GM19324 (cell line): ENCODE data around the gene TMEM229B.

Source experiments
- ATAC-seq: cut with Tn5 transposase; IDR thresholded peaks from one replicate; pipeline ENCODE4 v1.9.1; 2021; ENCODE audit warnings: mild to moderate bottlenecking, moderate library complexity; ENCODE audit not compliant: unreplicated experiment, low FRiP score

The TMEM229B gene

DNA sequence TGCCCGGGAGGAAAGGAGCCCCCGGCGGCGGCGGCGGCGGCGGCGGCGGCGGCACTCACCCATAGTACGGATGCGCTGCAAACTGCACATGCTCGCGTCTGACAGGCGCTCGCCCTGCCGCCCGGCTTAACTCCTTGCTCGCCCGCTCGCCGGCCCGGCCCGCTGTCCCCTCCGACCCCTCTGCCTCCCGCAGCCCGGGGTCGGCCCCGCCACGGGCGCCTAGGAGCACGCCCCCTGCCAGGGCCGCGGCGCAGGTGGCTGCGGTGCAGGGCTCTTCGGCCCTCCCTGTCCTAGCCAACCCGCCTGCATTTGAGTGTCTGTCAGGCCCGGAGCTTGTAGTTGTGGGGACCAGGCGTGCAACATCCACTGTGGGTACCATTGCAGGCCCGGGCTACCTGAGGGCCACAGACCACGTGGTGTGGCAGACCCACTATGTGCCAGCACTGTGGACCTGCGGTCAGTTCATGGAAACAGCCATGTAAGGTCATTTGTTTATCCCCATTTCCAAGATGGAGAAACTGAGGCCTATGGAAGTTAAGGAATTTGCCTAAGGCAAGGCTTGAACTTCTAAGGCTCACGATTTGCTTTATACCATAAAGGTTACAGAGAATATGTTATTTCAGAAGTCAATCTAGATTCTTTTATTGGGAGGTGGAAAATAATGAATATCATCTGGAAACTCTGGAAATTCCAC is 27.0 kb upstream of the TMEM229B start:
- peak; percentile 61 for ATAC-seq

GRCh38 chr14:67514650-67515385 is 26.3 kb upstream of the TMEM229B start:
- ATAC-seq, result peak; percentile 33

GRCh38 chr14:67514203-67514607 is 25.7 kb upstream of the TMEM229B start:
- ATAC-seq, result no peak

GRCh38 chr14:67513631-67514108 is 25.1 kb upstream of the TMEM229B start:
- no peak for ATAC-seq

DNA sequence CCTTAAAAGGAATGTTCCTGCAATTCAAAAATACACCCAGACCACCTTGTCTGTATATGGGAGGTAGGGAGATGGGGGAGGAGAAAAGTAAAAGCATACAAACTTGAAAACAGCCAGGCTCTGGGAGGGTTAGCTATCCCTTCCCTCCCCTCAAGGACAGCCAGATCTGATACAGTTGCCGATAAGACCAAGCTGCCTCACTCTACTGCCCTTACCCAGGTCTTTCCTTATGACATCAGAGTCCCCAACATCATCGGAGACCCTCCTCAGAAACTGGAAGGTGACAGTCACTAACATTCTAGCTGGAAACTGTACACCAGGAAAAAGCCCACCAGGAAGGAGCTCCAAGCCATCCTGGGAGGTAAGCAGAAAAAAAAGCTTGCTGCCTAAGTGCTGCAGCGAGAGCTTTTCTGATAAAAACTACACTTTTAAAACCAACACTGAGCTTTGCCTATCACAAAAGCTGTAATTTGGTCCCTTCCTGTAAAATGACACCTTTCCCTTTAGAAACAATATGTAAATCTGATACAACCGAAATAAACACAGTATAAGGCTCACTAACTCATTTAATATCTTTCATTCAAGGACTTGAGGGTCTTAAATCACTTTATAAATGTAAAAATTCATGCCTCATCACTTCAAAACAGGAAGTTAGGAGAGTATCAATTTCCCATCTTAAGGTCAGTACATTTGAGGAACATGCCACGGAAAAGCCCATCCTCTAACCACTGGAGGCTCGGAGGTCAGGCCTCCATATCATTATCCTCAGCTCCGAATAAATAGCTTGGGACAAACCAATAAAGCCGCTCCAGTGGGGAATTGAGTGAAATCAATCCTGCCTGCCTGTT is 24.2 kb upstream of the TMEM229B start:
- no peak for ATAC-seq

DNA sequence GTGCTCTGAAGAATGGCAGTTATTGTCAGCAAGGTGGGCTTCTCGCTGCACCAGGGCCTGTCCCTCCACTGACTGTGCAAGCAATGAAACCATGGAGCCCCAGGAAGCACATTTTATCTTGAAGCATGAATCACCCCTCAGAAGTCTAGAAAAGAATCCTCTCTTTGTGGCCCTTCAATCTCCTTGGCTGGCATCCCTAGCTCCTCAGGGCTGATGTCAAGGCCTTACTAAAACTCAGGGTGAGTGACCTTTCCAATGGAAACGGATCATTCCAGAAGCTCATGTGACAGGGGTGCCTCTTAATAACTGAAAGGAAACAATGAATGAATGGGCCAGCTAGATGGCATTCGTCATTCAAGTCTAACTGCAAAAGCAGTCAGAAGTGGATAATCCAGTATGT is 22.3 kb upstream of the TMEM229B start:
- no peak for ATAC-seq

DNA sequence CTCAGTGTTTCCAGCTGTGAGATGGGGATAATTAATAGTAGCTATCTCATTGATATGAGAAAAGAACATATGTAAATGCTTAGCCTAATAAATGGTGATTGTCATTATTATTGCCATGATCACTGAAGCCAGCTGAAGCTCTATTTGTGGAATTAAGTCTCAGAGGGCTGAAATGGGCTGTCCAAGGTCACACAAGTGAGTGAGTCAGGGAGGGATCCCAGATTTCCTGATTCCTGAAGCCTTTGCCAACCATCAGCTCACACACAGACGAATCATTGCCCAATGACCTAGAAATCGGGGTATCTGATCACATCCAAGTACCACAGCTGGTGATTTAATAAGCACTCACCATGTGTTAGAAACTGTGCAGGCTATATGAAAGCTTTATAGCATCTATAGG is 21.6 kb upstream of the TMEM229B start:
- ATAC-seq, result no peak

DNA sequence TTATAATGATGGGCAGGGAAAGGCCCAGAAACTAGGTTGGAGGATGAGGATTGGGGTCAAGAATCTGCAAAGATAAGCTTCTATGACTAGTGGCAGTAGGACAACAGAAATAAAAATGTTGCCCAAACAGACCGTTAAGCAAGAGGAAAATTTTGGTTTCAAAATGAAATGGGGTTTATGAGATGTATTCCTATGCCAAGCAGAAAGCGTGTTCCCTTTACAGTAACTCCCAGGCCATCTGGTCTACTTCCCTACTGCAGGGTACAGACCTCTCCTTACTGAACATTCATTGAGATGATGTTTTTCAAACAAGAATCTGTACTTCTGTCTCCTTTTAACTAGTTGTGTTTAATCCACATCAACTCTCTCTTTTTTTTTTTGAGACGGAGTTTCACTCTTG is 20.4 kb upstream of the TMEM229B start:
- no peak for ATAC-seq

DNA sequence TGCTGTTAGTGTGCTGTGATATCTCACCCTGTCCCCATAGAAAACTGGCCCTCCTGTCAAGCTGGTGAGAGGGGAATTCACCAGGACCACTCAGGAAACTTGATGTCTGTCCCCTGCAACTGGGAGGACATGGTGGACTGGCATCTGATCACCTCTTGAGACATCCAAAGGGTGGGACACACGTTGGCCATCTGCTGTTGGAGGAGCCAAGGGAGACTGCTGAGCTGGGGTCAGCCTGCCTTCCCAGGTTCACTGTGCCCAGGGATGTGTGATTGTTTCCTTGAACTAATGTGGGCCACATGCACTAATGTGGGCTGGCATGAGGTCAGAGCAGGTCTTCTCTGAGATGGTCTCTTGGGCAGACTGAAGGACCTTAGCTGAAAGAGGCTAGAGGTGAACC is 16.7 kb upstream of the TMEM229B start:
- no peak for ATAC-seq

DNA sequence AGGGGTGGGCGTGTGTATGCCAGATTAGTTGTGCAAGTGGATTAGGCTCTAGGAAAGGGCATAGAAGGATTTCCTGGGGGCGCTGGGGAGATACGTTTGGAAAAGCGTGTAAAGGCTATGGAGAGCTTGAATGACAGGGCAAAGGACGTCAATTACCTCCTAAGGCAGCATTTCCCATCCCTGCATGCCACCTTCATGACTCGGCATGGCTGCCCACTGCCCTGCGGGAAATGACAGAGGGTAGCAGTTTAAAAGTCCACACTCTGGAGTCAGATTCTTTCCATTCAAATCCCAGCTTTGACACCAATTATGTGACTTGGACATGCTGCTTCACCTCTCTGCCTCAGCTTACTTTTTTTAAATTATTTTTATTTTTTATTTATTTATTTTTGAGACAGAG is 14.8 kb upstream of the TMEM229B start:
- no peak for ATAC-seq

DNA sequence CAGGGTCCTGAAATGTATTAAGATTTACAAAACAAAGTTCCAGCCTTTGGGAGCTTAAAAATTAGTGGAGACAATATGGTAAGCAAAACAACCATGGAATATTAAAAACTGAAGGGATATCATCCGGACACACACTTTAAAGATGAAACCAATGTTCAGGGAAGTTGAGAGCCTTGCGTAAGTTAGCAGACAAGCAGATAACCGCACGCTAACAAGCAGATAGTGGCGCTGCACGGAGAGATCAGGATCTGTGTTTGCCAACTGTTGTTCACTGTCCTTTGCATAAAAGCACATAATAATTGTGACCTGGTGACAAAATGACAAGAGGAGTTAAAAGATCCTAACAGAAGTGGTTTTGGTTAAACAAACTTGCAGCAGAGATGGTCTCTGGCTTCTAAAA is 14.3 kb upstream of the TMEM229B start:
- ATAC-seq, result no peak

DNA sequence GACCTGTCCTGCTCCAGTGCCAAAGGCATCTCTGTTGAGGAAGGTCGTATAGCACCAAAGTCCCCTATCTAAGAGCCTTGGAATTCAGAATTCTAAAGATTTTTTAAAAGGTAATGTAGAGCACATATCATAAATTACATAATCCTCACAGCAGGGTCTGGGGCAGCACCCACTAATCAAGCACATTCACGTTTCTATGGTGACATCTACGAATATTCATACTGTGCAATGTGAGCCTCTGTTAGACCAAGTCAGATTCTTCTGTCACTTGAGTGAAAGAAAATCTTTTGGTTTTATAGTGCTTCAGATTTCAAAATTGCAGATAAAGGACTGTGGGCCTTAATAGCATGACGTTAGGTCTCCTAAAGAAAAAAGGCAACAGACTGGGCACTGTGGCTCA is 13.1 kb upstream of the TMEM229B start:
- ATAC-seq, result no peak

DNA sequence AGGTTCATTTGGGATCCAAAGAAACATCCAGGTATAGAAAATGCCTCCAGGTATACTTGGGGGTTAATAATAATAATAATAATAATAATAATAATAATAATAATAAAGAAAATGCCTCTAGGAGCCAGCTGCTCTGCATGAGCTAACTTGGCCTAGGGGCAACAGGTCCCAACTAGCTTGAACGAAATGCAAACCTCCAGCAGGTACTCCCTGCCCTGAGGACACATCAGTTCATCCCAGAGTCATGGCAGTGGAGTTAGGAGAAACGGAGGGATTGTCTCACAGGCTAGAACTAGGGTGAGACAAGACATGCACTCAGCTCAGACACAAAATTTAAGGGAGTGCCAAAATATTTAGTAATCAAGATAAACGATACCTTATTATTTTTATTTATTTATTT is 12.5 kb upstream of the TMEM229B start:
- ATAC-seq, result no peak

DNA sequence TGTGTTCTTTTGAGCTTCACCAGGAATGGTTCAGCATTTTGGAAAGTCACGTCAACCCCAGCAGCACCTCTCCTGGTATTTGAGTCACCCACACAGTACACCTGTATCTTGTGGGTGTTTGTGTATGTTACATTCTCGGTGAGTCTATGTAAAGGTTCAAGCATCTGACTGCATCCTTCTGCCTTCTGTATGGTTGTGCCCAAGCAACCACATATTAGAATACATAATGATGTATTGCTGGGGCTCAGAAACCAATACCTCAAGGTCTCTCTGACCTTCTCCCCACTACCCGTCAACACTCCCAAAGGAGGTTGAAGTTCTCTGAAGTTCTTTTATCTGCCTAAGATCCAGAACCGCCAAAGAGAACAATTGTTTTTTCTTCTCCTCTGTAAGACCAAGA is 9.2 kb upstream of the TMEM229B start:
- no peak for ATAC-seq

DNA sequence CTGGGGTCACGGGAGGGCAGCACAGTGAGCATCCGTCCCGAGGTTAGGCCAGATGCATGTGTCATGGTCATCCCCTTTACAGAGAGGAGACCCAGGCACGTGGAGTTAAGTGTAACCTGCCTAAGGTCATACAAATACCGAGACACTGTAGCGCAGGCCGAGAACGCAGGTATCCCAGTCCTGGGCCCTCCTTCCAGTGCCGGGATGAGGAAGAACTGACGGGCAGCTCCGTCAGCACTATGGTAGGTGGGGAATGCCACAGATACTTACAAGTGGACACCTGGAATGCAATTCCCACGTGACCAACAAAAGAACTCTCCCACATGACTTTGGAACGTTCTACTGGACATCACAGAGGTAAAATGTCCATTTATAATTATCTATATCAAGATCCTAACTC is 8.7 kb upstream of the TMEM229B start:
- ATAC-seq, result no peak

GRCh38 chr14:67495827-67496226 is 7.3 kb upstream of the TMEM229B start:
- ATAC-seq, result no peak

DNA sequence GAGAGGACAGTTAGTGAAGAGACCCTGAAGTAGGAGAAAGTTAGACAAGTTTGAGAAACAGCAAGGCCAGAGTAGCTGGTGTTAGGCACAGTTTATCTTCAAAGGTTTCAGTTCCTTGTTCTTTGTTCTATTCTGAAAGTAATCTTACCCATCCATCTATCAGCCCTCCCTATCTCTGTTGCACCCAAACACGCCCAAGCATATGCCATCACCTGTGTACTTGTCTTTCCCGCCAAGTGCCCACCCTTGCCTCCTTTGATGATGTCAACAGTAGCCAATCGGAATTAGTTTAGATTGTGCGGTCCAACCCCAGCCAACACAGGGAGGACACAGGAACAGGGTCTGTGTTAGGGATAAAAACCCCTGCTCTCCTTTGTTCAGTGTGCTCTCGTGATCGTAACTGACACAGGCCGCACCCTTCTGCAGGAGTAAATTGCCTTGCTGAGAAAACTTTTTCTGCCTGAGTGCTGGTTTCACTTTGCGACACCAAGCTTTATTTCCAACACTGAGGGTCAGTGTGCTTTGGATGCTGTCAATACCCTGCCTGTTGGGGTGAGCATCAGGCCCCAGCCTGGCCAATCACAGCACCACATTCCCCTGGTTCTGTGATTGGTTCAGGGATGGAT is 4.7 kb upstream of the TMEM229B start:
- ATAC-seq, result no peak

DNA sequence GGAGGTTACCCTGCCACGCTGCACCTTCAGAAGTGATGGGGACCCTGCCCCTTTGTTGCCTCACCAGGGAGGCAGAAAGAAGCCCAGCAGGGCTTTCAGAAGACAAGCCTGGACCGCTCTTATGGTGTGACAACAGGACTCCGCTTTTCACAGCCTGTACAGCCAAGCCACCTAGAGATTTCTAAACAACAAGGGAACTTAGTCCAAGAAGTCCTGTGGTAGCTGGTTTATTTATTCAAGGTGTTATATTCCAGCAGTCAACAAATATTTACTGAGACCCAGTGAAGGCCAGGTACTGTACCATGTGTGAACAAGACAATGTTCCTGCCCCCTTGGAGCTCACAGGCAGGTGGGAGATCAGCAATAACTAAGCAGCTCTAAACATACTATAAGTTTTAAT is 4.0 kb upstream of the TMEM229B start:
- ATAC-seq, result no peak

- ATAC-seq, result no peak
Observed at GRCh38 chr14:67491741-67492507, 3.4 kb upstream of the TMEM229B start.

- ATAC-seq, result no peak
Observed at GRCh38 chr14:67491285-67491684, 2.8 kb upstream of the TMEM229B start.
